ENCODE results near the gene THOC2.

DNA sequence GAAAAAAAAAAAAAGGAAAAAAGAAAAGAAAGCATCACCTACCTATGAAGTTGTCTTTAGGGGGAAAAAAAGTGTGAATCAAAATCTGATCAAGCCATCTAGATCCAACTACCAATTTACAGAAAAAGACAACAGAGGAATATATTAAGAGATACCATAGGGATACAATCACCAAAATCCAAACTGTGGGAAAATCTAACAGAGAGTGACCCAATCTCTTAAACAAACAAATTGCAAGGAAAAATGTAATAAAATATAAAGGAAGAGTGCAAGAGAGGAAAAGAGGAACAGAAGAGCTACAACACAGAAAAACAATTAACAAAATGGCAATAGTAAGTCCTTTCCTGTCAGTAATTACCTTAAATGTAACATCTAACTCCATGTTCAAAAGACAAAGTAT is 19.0 kb downstream of the THOC2 start:
- TF ChIP-seq EZH2 (IDR thresholded peaks at IDR 0.05; ENCODE audit: insufficient read depth, poor library complexity, severe bottlenecking): no peak
- TF ChIP-seq EZH2phosphoT487 (IDR thresholded peaks at IDR 0.05; ENCODE audit: insufficient read depth, low read depth): no peak
